ENCODE data around the gene GMDS. TPM values are rescaled to one million over a fixed set of nuclear protein-coding genes. Genes with fewer than 3 reads are reported as not detected.

Gene GMDS
- total and polyA plus RNA-seq, 2 of the 8 experiments (the other 6 are each of a cell fraction or from before 2014, with no cell fraction given): 16.8 to 50.0 TPM

DNA sequence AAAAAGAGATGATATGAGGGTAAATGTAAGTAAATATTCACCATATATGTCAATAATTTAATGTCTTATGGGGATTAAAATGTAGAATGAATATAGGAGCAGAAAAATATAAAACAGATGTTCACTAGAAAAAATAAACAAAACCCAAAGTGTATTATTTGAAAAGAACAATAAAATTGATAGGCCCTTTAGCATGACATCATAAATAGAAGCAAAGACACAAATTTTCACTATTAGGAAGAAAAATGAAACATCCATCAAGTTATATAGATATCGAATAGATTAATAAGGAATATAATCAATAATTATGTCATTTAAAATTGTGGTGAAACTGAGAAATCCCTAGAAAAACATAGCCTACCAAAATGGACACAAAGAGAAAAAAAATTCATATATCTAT lies 40.1 kb upstream of the GMDS start (continued):
- TF ChIP-seq CHD7 (IDR thresholded peaks at IDR 0.05; ENCODE audit: insufficient replicate concordance, low read length) (no peak), YY1 (IDR thresholded peaks at IDR 0.05; ENCODE audit: low read depth, low read length) (no peak), HDAC6 (IDR thresholded peaks at IDR 0.05; ENCODE audit: low read depth, low read length) (no peak), SUZ12 (IDR thresholded peaks at IDR 0.05; ENCODE audit: low read length) (no peak), CEBPB (IDR thresholded peaks at IDR 0.05; ENCODE audit: low read depth, low read length) (no peak), SAP30 (IDR thresholded peaks at IDR 0.05; ENCODE audit: insufficient read depth, insufficient replicate concordance, low read length) (no peak), BCL11A (IDR thresholded peaks at IDR 0.05; ENCODE audit: low read depth in 2 of 2, low read length in 2 of 2) (no peak), EP300 (IDR thresholded peaks at IDR 0.05; ENCODE audit: borderline replicate concordance in 1 of 2, low read depth in 2 of 2, low read length in 2 of 2) (no peak), GTF2F1 (IDR thresholded peaks at IDR 0.05; ENCODE audit: borderline replicate concordance, low read depth, low read length) (no peak), ATF2 (IDR thresholded peaks at IDR 0.05; ENCODE audit: low read length) (no peak)
